SK-N-SH (cell line): ENCODE data around the gene PDE9A. TPM values are rescaled to one million over a fixed set of nuclear protein-coding genes. Genes with fewer than 3 reads are reported as not detected.

Experiments used
- CTCF ChIA-PET: fragments of 300-600, 350-600 bp; formaldehyde crosslinking; extraction: SDS; loops from one replicate; lab custom pipeline; 2021; lab: Yijun Ruan, JAX
- POLR2A ChIA-PET: fragments of 350-600 bp; sonication (Branson Sonifier 250); formaldehyde crosslinking; extraction: SDS; loops from one replicate; lab custom pipeline; 2020; ENCODE audit warnings: antibody characterized with exemption, inconsistent platforms; lab: Yijun Ruan, JAX
- DNase-seq: peaks from one replicate; pipeline ENCODE4 v3.0.0; 2012
- H2AFZ ChIP-seq: fragments of 200-600 bp; sonication (generic); 2 replicates; pipeline ENCODE4 v1.8.1; 2016; ENCODE audit warnings: antibody characterized with exemption, mild to moderate bottlenecking, low read depth
- H3F3A ChIP-seq: fragments of 200-600 bp; sonication (generic); replicated peaks from 2 replicates; pipeline ENCODE3; 2016; ENCODE audit warnings: antibody characterized with exemption, mild to moderate bottlenecking; ENCODE audit not compliant: insufficient read depth
- H3K27ac ChIP-seq, 2 experiments: fragments of 200-500 bp in 1 of 2; fragments of 200-600 bp in 1 of 2; sonication (Bioruptor generic) in 1 of 2; sonication (generic), shearing (Covaris generic) in 1 of 2; 2 replicates each; pipeline versions ENCODE4 v1.5.1 to v1.6.1; 2014 to 2016; ENCODE audit warnings: low read depth in 2 of 2, inconsistent platforms in 1 of 2, low read length in 1 of 2, mild to moderate bottlenecking in 1 of 2, mixed read lengths in 1 of 2
- H3K27me3 ChIP-seq: fragments of 200-600 bp; sonication (generic), shearing (Covaris generic); 2 replicates; pipeline ENCODE4 v1.6.1; 2016; ENCODE audit warnings: mixed run types; ENCODE audit not compliant: insufficient read depth
- H3K36me3 ChIP-seq, 2 experiments: fragments of 200-500 bp in 1 of 2; fragments of 200-600 bp in 1 of 2; sonication (Bioruptor generic) in 1 of 2; sonication (generic) in 1 of 2; replicated peaks in 1 of 2; 2 replicates each; pipeline versions ENCODE3 to v1.5.1; 2014 to 2016; ENCODE audit warnings: low read length in 1 of 2, mild to moderate bottlenecking in 1 of 2; ENCODE audit not compliant: insufficient read depth in 2 of 2, control insufficient read depth in 1 of 2
- H3K4me1 ChIP-seq, 2 experiments: fragments of 200-500 bp in 1 of 2; fragments of 200-600 bp in 1 of 2; sonication (Bioruptor generic) in 1 of 2; sonication (generic), shearing (Covaris generic) in 1 of 2; 2 replicates each; pipeline versions ENCODE4 v1.5.1 to v1.6.1; 2014 to 2016; ENCODE audit warnings: low read depth in 1 of 2, low read length in 1 of 2, mixed run types in 1 of 2; ENCODE audit not compliant: insufficient read depth in 2 of 2, control insufficient read depth in 1 of 2
- H3K4me2 ChIP-seq: fragments of 200-600 bp; sonication (generic), shearing (Covaris generic); 2 replicates; pipeline ENCODE4 v1.6.1; 2017; ENCODE audit warnings: mixed run types
- H3K4me3 ChIP-seq, 2 experiments: fragments of 200-500 bp in 1 of 2; fragments of 200-600 bp in 1 of 2; sonication (Bioruptor generic) in 1 of 2; sonication (generic), shearing (Covaris generic) in 1 of 2; 2 replicates each; pipeline versions ENCODE4 v1.5.1 to v1.8.1; 2014 to 2016; ENCODE audit warnings: low read depth in 2 of 2, inconsistent platforms in 1 of 2, low read length in 1 of 2, mild to moderate bottlenecking in 1 of 2, mixed read lengths in 1 of 2, moderate library complexity in 1 of 2
- H3K79me2 ChIP-seq: fragments of 200-600 bp; sonication (generic); 2 replicates; pipeline ENCODE4 v1.8.1; 2017; ENCODE audit warnings: mild to moderate bottlenecking; ENCODE audit not compliant: insufficient read depth
- H3K9ac ChIP-seq: fragments of 200-600 bp; sonication (generic); 2 replicates; pipeline ENCODE4 v1.6.1; 2017; ENCODE audit warnings: mixed run types
- H3K9me2 ChIP-seq: fragments of 200-600 bp; sonication (generic); 2 replicates; pipeline ENCODE4 v1.6.1; 2017; ENCODE audit warnings: mixed run types
- H3K9me3 ChIP-seq: fragments of 200-600 bp; sonication (generic); 2 replicates; pipeline ENCODE4 v1.6.1; 2017; ENCODE audit warnings: mixed run types, mild to moderate bottlenecking, moderate library complexity
- H4K20me1 ChIP-seq: fragments of 200-600 bp; sonication (generic); 2 replicates; pipeline ENCODE4 v1.6.1; 2017; ENCODE audit warnings: mild to moderate bottlenecking, mixed run types; ENCODE audit not compliant: insufficient read depth
- IRF3 ChIP-seq: fragments of 150-350 bp; IDR thresholded peaks from 2 replicates; pipeline ENCODE4 v1.6.1; 2016; ENCODE audit warnings: mild to moderate bottlenecking, low read depth, low read length
- MEF2A ChIP-seq: IDR thresholded peaks from 2 replicates; pipeline ENCODE4 v1.4.0; 2012; ENCODE audit warnings: low read depth, borderline replicate concordance
- NFIC ChIP-seq: IDR thresholded peaks from 2 replicates; pipeline ENCODE4 v1.4.0; 2012; ENCODE audit warnings: borderline replicate concordance
- RAD21 ChIP-seq: IDR thresholded peaks from 2 replicates; pipeline ENCODE4 v1.6.1; 2012; ENCODE audit warnings: mild to moderate bottlenecking, low read length
- SIN3A ChIP-seq: IDR thresholded peaks from 2 replicates; pipeline ENCODE4 v1.6.1; 2012; ENCODE audit warnings: low read depth, mild to moderate bottlenecking, low read length, moderate library complexity, borderline replicate concordance
- TEAD4 ChIP-seq: IDR thresholded peaks from 2 replicates; pipeline ENCODE4 v1.4.0; 2012; ENCODE audit warnings: mild to moderate bottlenecking, borderline replicate concordance; ENCODE audit not compliant: insufficient read depth
- USF1 ChIP-seq: IDR thresholded peaks from 2 replicates; pipeline ENCODE4 v1.4.0; 2012; ENCODE audit warnings: low read depth, borderline replicate concordance
- USF2 ChIP-seq: fragments of 150-350 bp; IDR thresholded peaks from 2 replicates; pipeline ENCODE4 v1.6.1; 2017; ENCODE audit warnings: antibody characterized with exemption, low read length, low read depth, borderline replicate concordance
- ZBTB33 ChIP-seq: IDR thresholded peaks from 2 replicates; pipeline ENCODE4 v1.4.0; 2012; ENCODE audit warnings: low read depth, borderline replicate concordance
- WGBS: methylation state at CpG from one replicate; pipeline ENCODE4 v1.1.6; 2017; ENCODE audit warnings: low lambda C conversion rate; 5-methylcytosine and 5-hydroxymethylcytosine counted together
- polyA plus RNA-seq, 3 experiments: library from polyadenylated mRNA; depleted of rRNA; stranded (reverse); fragments of >200 nt; gene quantifications; 2 replicates each; pipeline ENCODE4 v1.2.3, GENCODE V29; 2012

PDE9A gene
- polyA plus RNA-seq, 1 of the 3 experiments (the other 2 are of a cell fraction) = 0.28 TPM

- no peak for TF ChIP-seq IRF3
- no peak for TF ChIP-seq SIN3A
- TF ChIP-seq MEF2A = no peak
These were observed 93.3 kb downstream of the PDE9A start (continued) for GRCh38 chr21:42746593-42747275.

- no peaks in the 10 kb centered on the region for H3K9me2 ChIP-seq
- no peaks in the 10 kb centered on the region for H3K27me3 ChIP-seq
- CTCF ChIA-PET = no interaction called here
- H3K36me3 ChIP-seq = no peaks in the 10 kb centered on the region
- WGBS = 80% methylated on average over 1 of the region's 10 CpGs
- H3K9me3 ChIP-seq = no peaks in the 10 kb centered on the region
- no peak overlapping the region for H3K4me3 ChIP-seq
- TF ChIP-seq ZBTB33 = no peak
- TF ChIP-seq MEF2A = no peak
- TF ChIP-seq TEAD4 = no peak
- TF ChIP-seq USF1 = no peak
- no peak for TF ChIP-seq USF2
- no peak for TF ChIP-seq RAD21
- no peak for TF ChIP-seq NFIC
- H3K9ac ChIP-seq = no peak overlapping the region
- no peak for DNase-seq
- H2AFZ ChIP-seq = no peak overlapping the region
- H3K4me2 ChIP-seq = no peak overlapping the region
- no peaks in the 10 kb centered on the region for H4K20me1 ChIP-seq
- POLR2A ChIA-PET = no interaction called here
- H3K27ac ChIP-seq = no peak overlapping the region
- H3F3A ChIP-seq = no peaks in the 10 kb centered on the region
- H3K79me2 ChIP-seq = no peaks in the 10 kb centered on the region
- H3K4me1 ChIP-seq = no peaks in the 10 kb centered on the region; a peak in 1 of 4 replicates
These were observed 93.9 kb downstream of the PDE9A start for GRCh38 chr21:42747276-42747701.
